Measurements from ENCODE around the gene ABCA3.
"Not testable (repeated sequence)": the region's sequence is repeated elsewhere in the genome, so short reads cannot be mapped to it uniquely, and the experiment has no call there.

ABCA3 gene

DNA sequence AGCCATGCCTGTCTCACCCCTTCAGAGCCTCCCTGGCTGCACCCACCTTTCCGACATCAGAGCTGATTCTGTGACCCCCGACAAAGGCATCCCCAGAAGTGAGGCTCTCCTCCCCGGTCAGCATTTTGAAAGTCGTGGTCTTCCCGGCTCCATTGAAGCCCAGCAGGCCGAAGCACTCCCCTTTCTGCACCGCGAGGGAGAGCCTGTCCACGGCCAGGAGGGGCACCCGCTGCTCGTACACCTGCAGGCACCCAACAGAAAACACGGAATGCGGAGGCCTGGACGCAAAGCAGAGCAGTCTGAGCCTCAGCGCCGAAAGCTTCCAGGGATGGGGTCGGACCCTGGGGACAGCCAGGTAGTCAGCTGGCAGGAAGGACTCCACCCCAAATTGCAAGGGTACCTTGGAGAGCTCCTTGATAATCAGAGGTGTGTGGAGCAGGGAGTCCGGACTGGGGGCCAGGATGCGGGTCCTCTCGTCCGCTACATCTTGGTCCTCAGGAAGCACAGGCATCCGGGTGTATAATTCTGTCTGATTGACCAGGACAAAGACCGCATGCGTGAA is 59.5 kb downstream of the ABCA3 start:
- DNase-seq (ENCODE audit: low read depth in 1 of 2, low spot score in 1 of 2), result no peak

DNA sequence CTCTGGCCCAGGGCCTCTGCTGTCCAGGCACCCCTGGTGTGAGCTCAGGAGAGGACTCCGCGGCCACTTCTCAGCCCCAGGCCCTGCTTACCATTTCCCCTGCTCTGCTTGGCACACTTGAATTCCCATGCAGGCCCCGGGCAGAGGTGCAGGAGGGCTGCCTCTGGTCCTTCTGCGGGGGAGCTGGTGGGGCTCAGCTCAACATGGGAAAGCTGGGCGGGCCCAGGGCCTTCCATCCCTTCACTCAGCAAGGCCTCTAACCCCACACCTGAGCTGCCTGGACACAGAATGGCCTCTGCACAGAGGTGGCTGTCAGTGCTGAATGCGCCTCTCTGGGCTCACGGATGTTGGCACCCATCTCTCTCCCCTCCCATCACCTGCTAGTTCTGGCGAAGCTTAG is 60.1 kb downstream of the ABCA3 start:
- DNase-seq (ENCODE audit: low read depth in 1 of 2, low spot score in 1 of 2), result no peak

DNA sequence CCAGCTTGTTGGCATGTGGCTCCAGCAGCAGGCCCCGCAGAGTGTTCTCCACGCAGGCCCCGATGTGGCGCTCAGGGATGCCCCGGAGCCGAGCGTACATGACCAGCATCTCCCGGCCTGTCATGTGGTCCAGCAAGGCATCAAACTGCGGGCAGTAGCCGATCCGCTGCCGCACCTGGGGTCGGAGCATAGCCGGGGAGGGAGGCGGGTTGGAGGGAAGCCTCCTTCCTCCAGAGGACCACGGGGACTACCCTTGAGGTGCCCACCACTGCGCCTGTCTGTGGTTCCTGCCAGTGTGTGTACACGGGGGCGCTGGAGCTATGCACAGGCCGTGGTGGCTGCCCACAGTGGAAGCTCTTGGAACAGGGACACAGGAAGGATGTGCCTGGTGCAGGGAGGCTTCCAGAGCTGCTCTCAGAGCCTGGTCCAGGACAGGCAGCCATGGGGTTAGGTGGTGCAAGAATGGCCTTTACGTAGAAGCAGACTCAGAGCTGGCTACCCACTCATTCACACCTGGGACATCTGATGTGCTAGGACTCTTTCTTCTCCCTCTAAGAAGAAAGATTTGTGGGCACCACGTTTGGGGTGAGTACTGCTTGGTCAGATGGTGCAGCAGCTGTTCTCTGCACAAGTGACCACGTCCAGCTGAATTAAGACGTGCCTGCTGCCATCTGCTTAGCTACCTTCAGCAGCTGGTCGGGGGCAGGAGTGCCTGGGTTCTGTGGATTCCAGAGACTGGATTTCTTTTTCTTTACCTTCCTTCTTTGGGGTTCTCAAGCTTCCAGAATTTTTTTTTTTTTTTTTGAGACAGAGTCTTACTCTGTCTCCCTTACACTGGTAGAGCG is 61.4 kb downstream of the ABCA3 start:
- no peak for DNase-seq (ENCODE audit: low read depth in 1 of 2, low spot score in 1 of 2)

DNA sequence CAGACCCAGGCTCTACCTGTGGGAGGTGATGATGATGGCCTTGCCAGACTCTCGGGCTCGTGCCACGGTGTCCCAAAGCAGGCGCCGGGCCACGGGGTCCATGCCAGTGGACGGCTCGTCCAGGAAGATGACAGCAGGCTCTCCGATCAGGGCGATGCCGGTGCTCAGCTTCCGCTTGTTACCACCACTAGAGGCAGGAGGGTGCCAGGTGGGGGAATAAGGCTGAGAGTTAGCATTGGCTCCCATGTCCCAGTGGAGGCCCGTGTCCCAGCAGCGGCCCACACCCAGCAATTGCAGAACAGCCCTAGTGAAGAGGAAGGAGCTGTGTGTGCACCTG is 62.3 kb downstream of the ABCA3 start:
- no peak for DNase-seq (ENCODE audit: low read depth in 1 of 2, low spot score in 1 of 2)

DNA sequence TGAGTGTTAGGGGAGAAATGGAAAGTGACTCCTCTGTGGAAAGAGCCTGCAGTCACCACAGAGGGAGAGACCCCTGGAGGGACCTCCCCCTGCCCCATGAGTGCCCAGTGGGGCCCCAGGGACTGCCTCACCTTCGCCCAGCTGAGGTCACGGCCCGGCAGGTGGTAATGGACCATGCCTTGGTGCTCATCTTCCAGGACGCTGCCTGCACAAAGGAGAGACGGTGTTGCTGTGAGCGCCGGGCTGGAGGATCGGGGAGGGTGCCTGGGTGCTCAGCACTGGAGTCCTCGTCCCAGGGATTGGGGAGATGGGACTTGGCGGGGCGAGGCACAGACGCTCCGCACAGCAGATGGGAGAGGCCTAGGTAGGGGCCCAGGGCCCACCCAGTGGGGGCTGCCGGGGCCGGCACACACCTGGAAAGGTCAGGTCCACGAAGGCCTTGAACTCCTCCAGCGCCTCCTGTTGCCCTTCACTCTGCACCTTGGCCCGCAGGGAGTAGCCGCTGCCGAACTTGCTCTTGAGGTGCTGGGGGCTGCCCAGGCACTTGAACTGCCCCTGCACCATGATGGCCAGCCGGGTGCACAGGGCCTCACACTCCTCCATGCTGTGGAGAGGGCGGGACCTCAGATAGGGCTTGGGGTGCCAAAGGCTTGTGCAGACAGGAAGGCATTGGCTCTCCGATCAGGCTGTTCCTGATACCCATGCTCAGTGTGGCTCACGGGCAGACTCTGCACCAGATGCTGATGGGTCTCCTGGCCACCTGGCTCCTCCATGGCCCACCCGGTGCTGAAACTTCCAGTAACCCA is 62.9 kb downstream of the ABCA3 start:
- no peak for DNase-seq (ENCODE audit: low read depth in 1 of 2, low spot score in 1 of 2)

DNA sequence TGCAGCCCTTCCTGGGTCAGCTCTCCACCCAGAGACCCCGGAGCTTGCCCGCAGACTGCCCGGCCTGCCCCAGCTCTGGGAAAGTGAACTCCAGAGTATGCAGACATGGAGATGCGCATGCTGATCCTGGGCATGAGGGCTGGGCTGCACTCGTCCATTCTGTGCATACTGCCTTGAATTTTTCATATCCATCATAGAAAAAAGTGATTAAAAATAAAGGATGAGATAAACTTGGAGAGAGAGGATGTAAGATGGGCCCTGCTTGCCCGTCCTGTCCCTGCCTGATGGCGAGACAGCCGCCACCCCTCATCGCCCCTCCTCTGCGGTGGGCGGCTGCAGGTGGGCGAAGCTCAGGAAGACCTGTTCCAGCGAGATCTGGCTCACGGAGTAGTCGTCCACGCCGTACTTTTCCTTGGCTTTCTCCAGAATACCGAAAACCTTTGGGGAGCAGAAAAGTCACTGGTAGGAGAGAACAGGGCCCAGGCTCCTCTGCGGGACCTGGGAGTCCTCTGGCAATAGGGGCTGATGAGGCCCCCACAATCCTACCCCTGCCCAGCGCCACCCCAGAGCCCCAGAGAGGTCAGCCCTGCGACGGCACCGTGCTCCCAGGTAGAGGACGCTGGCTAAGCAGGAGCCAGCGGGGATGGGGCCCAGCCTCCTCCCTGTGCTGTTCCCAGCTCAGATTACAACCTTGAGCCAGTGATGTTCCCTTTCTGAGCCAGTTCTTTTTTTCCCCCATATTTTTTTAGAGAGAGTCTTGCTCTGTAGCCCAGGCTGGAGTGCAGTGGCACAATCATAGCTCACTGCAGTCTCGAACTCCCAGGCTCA is 63.9 kb downstream of the ABCA3 start:
- DNase-seq (ENCODE audit: low read depth in 1 of 2, low spot score in 1 of 2), result no peak

DNA sequence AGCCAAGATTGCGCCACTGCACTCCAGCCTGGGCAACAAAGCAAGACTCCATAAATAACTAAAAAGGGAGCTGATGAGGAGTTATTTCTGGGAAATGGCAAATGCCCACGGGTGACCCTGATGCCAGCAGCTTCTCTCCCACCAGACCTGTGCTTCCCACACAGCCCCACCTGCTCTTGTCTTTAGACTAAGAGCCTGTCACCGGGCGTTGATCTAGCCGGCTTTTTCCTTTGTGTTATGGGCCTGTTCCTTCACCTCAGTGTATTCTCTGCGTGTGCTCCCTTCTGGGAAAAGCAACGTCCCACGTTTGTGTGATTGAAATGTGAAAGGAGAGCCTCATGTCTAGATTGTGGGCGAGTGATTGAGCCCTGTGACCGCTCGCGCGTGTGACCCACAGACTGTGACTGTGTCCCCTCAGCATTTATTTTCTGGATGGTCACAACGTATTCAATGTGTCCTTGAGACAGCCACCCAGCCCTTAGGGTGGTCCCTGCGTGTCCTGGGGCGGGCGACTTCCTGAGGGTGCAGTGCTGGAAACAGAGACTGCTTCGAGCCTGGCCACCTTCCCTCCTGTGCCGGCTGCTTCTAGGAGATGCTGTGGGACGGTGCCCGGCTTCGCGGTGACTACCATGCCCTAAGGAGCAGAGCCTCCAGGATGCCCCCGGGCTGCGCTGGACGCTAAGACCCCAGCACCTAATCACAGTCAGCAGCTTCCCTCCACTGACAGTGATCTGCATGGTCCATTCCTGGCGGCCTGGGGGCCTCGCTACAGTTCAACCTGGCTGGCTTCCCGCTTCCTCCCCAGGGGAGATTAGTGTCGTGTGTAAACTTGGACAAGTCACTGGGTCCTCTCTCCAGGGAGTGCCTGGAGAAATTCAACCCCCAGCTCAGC is 64.8 kb downstream of the ABCA3 start:
- DNase-seq (ENCODE audit: low read depth in 1 of 2, low spot score in 1 of 2), result no peak

DNA sequence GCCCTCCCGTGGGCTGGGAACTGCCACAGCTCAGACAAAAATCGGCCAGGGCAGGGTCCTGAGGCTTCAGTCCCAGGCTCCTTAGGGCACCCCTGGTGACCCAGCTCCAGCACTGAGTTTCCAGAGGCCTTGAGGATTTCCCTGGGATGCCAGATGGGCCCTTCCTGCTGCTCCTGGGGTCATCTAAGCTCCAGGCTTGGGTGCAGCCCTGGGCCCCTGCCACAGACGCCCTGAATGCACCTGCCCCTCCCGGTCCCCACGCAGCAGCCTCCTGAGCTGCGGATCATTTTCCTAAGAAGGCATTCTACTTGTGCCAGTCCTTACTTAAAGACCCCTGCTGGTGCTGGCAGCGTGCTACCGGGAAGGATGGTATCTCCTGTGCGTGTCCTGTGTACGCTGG is 66.6 kb downstream of the ABCA3 start:
- no peak for DNase-seq (ENCODE audit: low read depth in 1 of 2, low spot score in 1 of 2)

DNA sequence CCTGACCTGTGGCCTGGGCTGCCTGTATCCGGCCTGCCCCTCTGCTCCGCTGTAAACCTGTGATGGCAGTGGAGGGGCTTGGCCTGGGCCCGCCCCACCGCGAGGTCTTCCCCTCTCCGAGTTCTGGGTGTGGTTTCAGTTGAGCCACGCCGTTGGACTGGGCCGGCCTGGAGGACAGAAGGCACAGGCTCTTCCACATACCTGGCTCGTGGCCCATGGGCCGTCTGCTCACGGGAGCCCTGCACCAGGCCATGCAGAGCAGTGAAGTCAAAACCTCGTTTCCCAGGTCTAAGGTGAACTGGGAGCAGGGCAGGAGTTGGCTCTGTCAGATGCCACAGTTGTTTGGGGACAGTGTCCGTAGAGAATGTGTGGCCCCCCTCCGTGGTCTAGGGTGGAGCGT is 67.0 kb downstream of the ABCA3 start:
- no peak for DNase-seq (ENCODE audit: low read depth in 1 of 2, low spot score in 1 of 2)

DNA sequence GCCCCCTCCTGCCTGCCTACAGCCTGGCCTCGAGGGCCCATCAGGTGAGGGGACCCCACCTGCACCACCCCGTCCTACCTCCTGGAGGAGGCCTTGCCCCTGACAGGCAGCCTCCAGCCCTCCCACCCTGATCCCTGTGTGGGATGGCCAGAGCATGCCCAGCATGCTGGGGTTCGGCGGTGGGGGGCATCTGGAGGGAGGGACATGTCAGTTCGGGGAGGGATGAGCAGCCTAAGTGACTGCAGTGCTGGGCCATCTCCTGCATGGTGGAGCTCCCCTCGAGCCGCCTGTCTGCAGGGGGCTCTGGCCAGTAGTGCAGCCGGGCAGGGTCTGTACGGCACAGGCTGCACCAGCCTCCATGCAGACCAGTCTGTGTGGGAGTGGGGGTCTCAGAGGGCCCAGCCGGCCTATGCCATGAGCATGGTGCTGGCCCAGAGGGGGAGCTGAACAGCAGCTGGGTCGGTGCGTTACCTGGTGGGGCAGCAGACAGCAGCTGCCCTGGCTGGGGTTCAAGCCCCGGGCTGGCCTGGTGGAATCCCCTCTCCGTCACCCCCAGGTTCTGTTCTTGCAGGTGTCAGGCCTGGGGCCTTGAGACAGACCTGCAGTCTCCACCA is 68.6 kb downstream of the ABCA3 start:
- DNase-seq (ENCODE audit: low read depth in 1 of 2, low spot score in 1 of 2), result no peak

DNA sequence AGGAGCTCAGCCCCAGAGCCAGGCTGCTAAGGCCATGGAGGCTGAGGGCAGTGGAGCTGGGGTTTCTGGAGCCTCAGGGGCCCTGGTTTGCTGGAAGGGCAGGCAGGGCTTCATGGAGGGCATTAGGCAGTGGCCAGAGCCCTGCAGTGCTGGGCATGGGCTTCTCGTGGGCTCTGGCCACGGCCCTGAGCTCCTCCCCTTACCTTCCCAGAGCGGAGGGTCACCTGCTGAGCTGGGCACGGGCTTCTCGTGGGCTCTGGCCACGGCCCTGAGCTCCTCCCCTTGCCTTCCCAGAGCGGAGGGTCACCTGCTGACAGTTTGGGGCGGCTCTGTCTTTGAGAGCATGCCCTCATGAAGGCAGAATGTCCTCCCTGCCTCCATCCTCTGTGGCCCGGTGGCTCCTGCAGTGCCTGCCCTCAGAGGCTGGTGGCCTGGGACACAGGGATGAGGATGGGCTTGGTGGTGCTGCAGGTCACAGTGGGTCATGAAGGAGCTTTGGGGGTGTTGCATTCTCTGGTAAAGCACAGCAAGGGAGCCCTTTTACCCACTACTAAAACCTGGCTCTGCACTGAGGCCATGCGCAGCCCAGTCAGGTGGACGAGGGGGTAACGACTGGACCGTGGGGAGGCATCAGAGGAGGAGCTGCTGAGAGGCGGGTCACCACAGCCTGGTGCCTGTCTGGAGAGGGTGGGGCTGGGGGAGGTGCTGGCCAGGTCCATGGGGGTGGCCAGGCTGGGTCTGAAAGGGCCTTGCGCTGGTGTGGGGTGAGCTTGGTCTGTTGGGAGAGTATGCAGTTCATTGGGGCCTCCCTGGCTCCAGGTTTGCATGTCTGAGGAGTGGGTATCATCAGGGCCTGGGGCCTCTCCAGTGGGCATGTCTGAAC is 69.7 kb downstream of the ABCA3 start:
- no peak for DNase-seq (ENCODE audit: low read depth in 1 of 2, low spot score in 1 of 2)

DNA sequence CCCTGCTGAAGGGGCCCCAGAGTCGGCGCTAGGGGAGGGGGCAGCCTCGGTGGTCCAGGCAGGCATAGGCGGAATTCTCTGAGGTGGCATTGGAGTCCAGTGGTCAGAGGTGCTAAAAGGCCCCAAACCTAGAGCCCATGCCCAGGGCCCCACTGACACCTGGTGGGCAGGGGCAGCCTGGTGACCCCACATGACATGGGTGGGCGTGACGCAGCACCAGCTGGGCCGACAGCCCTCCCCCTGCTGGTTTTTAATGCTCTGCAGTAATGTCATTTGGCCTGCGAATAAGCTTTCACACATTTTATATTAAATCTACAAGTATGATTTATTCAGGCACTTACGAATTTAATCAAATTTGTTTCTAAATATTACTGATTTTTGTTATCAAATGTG is 70.5 kb downstream of the ABCA3 start:
- DNase-seq (ENCODE audit: low read depth in 1 of 2, low spot score in 1 of 2), result no peak

DNA sequence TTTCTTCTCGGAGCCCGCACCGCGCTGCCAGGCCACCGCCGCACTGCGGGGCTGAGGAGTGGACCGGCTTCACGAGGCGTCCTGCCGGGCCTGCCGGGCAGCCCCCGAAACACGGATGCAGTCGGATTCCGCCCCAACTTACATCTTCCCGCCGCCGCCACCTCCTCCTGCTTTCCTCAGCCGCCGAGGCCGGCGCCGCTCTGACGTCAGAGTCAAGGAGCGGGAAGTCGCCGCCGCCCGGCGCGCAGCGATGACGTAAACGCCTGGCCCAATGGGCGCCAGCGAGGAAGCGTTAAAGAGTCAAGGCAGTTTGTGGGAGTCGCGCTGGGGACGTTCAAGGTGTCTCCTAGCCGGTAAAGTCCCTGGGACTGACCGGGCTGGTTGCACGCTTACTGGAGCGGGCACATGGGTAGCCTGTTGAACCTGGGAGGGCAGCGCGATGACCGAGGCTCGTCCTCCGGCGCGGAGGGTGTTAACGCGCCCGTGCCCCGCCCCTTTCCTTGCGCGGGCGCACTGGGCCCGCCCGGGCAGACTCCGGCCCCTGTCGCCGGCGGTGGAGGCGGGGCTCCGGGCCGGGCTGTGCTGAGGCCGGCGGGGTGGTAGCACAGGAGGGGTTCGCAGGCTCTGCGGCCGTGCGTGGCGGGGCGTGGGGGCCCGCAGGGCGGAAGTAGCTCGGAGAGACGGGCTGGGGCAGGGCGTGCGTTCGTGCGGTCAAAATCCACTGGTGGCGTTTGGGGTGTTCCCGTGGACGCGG is 72.4 kb downstream of the ABCA3 start, which contains the start of gene RNPS1:
Gene RNPS1 (minus strand): TSS at position 214 of the 754 bp plus-strand sequence. CDS start 3,483 bp downstream, outside the sequence.
- peak; percentile 95 for DNase-seq (ENCODE audit: low read depth in 1 of 2, low spot score in 1 of 2)

DNA sequence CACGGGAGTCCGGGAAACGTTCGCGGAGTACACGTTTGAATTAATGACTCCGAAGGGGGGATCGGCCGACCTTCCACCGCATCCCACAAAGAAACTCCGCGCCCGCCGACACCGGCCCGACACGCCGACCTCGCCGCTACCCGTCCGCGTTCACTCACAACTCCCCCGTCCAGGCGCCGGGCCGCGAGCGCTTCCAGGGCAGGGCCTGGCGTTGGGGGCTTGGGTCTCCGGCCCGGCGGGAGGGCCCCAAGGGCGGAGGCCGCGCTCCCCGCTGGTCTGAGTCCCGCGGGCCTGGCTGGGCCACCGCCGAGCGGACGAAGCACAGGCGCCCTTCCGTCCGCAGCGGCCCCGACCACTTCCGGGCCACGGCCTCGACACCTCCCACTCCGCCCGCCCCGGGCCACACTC is 73.0 kb downstream of the ABCA3 start:
- not testable (repeated sequence) for DNase-seq (ENCODE audit: low read depth in 1 of 2, low spot score in 1 of 2)

DNA sequence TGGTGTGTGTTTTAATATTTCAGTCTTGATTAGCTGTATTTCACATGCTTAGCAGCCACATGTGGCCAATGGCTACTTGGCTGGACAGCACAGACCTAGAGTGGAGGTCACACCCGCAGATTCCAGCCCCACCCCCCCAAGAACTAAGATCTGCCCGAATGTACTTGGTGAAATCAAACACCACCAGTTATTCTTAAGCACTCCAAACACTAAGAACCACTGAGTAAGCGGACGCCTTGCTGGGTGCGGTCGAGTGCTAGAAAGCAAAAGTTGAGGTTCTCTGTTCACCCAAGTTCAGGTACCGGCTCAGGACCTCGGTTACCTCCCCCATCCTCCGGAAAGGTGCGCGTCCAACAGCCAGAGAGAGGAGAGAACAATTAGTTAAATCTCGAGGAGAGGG is 73.6 kb downstream of the ABCA3 start:
- DNase-seq (ENCODE audit: low read depth in 1 of 2, low spot score in 1 of 2), result not testable (repeated sequence)

DNA sequence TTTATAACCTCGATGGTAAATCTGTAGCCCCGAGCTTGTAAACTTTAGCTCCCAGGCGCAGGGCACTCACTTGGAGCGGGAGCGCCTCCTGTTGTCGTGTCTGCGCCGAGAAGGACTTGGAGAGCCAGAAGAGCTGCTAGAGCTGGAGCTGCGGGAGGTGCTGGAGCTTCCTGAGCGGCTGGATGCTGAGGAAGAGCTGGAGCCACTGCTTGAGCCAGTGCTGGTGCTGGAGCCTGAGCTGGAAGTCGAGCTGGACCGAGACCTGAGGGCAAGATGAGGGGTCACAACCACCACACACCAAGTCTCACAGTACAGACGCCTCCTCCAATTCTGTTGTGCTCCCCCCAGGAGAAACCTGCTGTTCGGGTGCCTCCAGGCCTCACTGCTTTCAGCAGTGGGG is 77.5 kb downstream of the ABCA3 start:
- DNase-seq (ENCODE audit: low read depth in 1 of 2, low spot score in 1 of 2), result not testable (repeated sequence)

DNA sequence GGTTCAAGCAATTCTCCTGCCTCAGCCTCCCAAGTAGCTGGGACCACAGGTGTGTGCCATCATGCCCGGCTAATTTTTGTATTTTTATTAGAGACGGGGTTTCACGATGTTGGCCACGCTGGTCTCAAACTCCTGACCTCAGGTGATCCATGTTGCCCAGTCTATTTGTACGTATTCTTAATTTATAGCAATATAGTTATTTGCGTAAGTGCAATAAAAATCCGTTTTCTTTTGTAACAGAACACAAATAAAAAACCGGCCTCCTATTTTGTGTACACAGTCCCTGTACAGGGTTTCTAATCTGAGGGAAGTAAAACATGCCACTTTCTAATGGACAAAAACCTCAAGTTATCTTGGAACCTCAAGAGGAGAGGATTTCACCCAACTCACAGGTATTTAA is 80.3 kb downstream of the ABCA3 start:
- DNase-seq (ENCODE audit: low read depth in 1 of 2, low spot score in 1 of 2), result no peak

DNA sequence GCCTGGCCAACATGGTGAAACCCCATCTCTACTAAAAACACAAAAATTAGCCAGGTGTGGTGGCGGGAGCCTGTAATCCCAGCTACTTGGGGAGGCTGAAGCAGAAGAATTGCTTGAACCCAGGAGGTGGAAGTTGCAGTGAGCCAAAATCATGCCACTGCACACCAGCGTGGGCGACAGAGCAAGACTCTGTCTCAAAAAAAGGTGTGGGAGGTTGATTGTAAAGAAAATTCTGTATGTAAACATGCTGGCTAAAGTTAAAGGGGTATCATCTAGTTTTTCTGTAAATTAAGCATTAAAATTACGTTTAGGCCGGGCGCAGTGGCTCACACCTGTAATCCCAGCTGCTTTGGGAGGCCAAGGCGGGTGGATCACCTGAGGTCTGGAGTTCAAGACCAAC is 82.0 kb downstream of the ABCA3 start:
- DNase-seq (ENCODE audit: low read depth in 1 of 2, low spot score in 1 of 2), result not testable (repeated sequence)
